ENCODE measurements around the gene SMG7. TPM values are rescaled to one million over a fixed set of nuclear protein-coding genes. Genes with fewer than 3 reads are reported as not detected.

SMG7 gene
- total RNA-seq, 3 donors from 2014 or later (not counting 1 experiment from before 2014, with no cell fraction given), result 56.5 to 78.5 (median 75.6) TPM

DNA sequence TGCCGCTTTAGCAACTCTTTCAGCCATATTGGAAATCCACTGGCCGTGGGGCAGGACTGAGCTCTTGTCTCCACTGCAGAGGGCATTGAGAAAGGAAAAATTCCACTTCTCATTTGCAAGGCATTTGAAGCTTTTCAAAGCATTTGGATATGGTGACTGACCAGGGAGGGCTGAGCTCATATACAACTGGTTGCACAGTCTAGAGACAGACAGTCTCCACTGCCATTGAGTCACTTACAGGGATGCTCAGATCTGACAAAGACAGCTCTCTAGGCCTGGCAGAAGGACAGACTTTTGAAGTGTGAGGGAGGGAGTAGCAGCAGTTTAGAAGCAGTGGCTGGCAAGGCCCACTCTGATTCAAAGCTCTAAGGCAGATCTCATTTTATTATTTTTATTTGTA is 93.7 kb downstream of the SMG7 start:
- DNase-seq, result no peak
- no peak overlapping the region for H3K4me3 ChIP-seq (ENCODE audit: low read length)
- TF ChIP-seq, protein P1, sequence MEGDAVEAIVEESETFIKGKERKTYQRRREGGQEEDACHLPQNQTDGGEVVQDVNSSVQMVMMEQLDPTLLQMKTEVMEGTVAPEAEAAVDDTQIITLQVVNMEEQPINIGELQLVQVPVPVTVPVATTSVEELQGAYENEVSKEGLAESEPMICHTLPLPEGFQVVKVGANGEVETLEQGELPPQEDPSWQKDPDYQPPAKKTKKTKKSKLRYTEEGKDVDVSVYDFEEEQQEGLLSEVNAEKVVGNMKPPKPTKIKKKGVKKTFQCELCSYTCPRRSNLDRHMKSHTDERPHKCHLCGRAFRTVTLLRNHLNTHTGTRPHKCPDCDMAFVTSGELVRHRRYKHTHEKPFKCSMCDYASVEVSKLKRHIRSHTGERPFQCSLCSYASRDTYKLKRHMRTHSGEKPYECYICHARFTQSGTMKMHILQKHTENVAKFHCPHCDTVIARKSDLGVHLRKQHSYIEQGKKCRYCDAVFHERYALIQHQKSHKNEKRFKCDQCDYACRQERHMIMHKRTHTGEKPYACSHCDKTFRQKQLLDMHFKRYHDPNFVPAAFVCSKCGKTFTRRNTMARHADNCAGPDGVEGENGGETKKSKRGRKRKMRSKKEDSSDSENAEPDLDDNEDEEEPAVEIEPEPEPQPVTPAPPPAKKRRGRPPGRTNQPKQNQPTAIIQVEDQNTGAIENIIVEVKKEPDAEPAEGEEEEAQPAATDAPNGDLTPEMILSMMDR (IDR thresholded peaks at IDR 0.05), result no peak
- H3K9me3 ChIP-seq (ENCODE audit: control insufficient read depth, insufficient read depth, low read length), result no peaks in the 10 kb centered on the region
- Mint-ChIP-seq H3K27ac (no peak overlapping the region), H3K9me3 (no peaks in the 10 kb centered on the region), H3K4me1 (peaks cover 0 to 4% of the 10 kb centered on the region in 2 donors), H3K27me3 (ENCODE audit: low read depth in 2 of 2) (peaks cover 0 to 5% of the 10 kb centered on the region in 2 donors), H3K4me3 (no peak overlapping the region), H3K36me3 (no peaks in the 10 kb centered on the region)
- WGBS (ENCODE audit: insufficient coverage), result 97% methylated on average over 2 of the region's 2 CpGs
- intact Hi-C loops (cut with micrococcal nuclease), result no loop called here
- H3K4me1 ChIP-seq (ENCODE audit: control insufficient read depth, insufficient read depth, low read length), result peaks cover 14% of the 10 kb centered on the region
- H3K27me3 ChIP-seq (ENCODE audit: control insufficient read depth, insufficient read depth, low read length), result no peaks in the 10 kb centered on the region
- no peak for ATAC-seq
- H3K36me3 ChIP-seq (ENCODE audit: control insufficient read depth, insufficient read depth, low read length), result no peaks in the 10 kb centered on the region
- no peak overlapping the region for H3K27ac ChIP-seq (ENCODE audit: low read length)

DNA sequence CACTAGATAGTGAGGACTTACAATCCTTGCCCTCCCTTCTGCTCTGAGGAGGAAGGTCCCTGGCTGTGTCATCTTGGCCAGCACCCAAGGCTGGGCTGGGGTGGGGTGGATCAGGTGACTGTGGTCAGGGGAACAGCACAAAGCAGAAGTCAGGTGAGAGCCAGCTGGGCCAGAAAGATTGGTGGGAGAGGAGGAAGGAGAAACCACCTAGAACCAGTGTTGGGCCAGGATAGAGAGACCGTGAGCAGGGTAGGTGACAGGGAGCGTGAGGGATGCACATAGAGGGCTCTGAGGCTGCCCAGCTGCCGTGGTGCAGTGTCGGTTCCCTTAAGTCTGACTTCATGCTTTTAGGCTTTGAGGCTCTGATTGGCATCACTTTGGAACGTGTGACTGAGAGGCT is 95.3 kb downstream of the SMG7 start:
- intact Hi-C loops (cut with micrococcal nuclease), result no loop called here
- ATAC-seq, result peak in 2 of 3 donors; percentile 36 to 70

DNA sequence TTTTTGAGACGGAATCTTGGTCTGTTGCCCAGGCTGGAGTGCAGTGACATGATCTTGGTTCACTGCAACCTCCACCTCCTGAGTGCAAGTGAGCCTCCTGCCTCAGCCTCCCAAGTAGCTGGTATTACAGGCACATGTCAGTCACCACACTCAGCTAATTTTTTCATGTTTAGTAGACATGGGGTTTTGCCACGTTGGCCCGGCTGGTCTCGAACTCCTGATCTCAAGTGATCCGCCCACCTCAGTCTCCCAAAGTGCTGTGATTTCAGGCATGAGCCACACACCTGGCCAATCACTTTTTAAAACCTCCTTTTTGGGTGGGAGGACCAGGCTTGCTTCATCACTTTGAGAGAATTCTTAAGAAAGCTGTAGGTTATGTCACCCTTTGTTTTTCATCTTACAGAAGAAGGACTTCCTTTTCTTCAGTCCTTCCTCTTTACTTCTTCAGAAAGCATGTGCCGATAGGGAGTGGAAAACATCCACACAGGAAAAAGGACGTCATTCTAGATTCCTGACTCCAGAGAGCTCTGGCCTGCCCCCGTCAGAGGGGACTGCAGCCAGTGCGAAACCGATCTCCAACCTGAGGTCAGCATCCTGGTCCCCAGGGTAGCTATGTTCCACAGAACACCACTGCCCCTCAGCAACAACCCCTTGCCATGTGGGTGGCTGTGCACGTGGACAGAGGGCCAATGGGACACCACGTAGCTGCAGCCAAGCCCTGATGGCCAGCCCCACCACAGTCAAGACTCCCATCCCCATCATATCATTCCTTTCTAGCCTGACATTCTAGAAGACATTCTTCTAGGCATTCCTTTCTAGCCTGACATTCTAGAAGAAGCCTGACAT is 96.1 kb downstream of the SMG7 start:
- peak in 1 of 3 donors; percentile 32 for ATAC-seq
- H3K9me3 Mint-ChIP-seq, result no peaks in the 10 kb centered on the region

More for the DNA sequence above, 95.3 kb downstream of the SMG7 start:
- Histone ChIP-seq H3K4me1 (ENCODE audit: control insufficient read depth, insufficient read depth, low read length) (peaks cover 14% of the 10 kb centered on the region), H3K9me3 (ENCODE audit: control insufficient read depth, insufficient read depth, low read length) (no peaks in the 10 kb centered on the region), H3K4me3 (ENCODE audit: low read length) (no peak overlapping the region), H3K27ac (ENCODE audit: low read length) (no peak overlapping the region), H3K36me3 (ENCODE audit: control insufficient read depth, insufficient read depth, low read length) (no peaks in the 10 kb centered on the region), H3K27me3 (ENCODE audit: control insufficient read depth, insufficient read depth, low read length) (no peaks in the 10 kb centered on the region)
- DNase-seq, result no peak
- 17% methylated on average over 5 of the region's 5 CpGs for WGBS (ENCODE audit: insufficient coverage)
- Mint-ChIP-seq H3K27ac (no peak overlapping the region), H3K9me3 (no peaks in the 10 kb centered on the region), H3K36me3 (no peaks in the 10 kb centered on the region), H3K27me3 (ENCODE audit: low read depth in 2 of 2) (peaks cover 0 to 5% of the 10 kb centered on the region in 2 donors), H3K4me1 (peaks cover 0 to 4% of the 10 kb centered on the region in 2 donors), H3K4me3 (no peak overlapping the region)
- TF ChIP-seq, protein P1 (IDR thresholded peaks at IDR 0.05), result no peak

More for the DNA sequence above, 96.1 kb downstream of the SMG7 start:
- no peaks in the 10 kb centered on the region for H3K27me3 ChIP-seq (ENCODE audit: control insufficient read depth, insufficient read depth, low read length)
- Mint-ChIP-seq H3K27me3 (ENCODE audit: low read depth in 2 of 2) (peaks cover 0 to 5% of the 10 kb centered on the region in 2 donors), H3K27ac (no peak overlapping the region), H3K4me3 (no peak overlapping the region), H3K36me3 (no peaks in the 10 kb centered on the region), H3K4me1 (peaks cover 0 to 4% of the 10 kb centered on the region in 2 donors)
- DNase-seq, result no peak
- TF ChIP-seq, protein P1 (IDR thresholded peaks at IDR 0.05), result no peak
- no peaks in the 10 kb centered on the region for H3K36me3 ChIP-seq (ENCODE audit: control insufficient read depth, insufficient read depth, low read length)
- no peaks in the 10 kb centered on the region for H3K9me3 ChIP-seq (ENCODE audit: control insufficient read depth, insufficient read depth, low read length)
- WGBS (ENCODE audit: insufficient coverage), result 71% methylated on average over 12 of the region's 12 CpGs
- intact Hi-C loops (cut with micrococcal nuclease), result no loop called here
- H3K4me1 ChIP-seq (ENCODE audit: control insufficient read depth, insufficient read depth, low read length), result peaks cover 14% of the 10 kb centered on the region
- no peak overlapping the region for H3K4me3 ChIP-seq (ENCODE audit: low read length)
- H3K27ac ChIP-seq (ENCODE audit: low read length), result no peak overlapping the region
